Endothelial cell of umbilical vein (primary cell): ENCODE measurements around the gene EFEMP1. TPM values are rescaled to one million over a fixed set of nuclear protein-coding genes. Genes with fewer than 3 reads are reported as not detected.
A peak's percentile ranks its signal among the peaks of the same experiment; 100 is the strongest.

Source experiments
- BruUV-seq: library from RNA; stranded (reverse); fragments of 400-500 nt; replicated peaks from 2 replicates; lab custom pipeline; 2021; lab: Mats Ljungman, UMichigan
- CTCF ChIA-PET: fragments of 300-600, 350-600 bp; sonication (Branson Sonifier 250); formaldehyde crosslinking; loops from one replicate; lab custom pipeline; 2021; ENCODE audit warnings: antibody characterized with exemption, inconsistent platforms; lab: Charles Lee
- POLR2A ChIA-PET: fragments of 300-600, 350-600 bp; sonication (Branson Sonifier 250); formaldehyde crosslinking; loops from one replicate; lab custom pipeline; 2021; ENCODE audit warnings: antibody characterized with exemption, inconsistent platforms; lab: Charles Lee
- DNase-seq: peaks from one replicate; pipeline ENCODE4 v3.0.0-alpha.2; 2011; ENCODE audit warnings: low read depth, low spot score
- FAIRE-seq: peaks from 2 replicates; lab custom pipeline; 2011; peaks lifted over from hg19 to GRCh38; lab: Jason Lieb, UNC
- H2AFZ ChIP-seq: 2 replicates; pipeline ENCODE4 v1.6.0; 2012; ENCODE audit warnings: low read depth, low read length, control low read depth, inconsistent platforms
- H3K27ac ChIP-seq: 2 replicates; pipeline ENCODE4 v1.5.1; 2011; ENCODE audit warnings: low read depth, mild to moderate bottlenecking, control low read depth, low read length, moderate library complexity; ENCODE audit not compliant: insufficient read depth
- H3K27me3 ChIP-seq, 2 experiments: 2 replicates each; pipeline versions ENCODE4 v1.6.0 to v1.6.1; 2011; ENCODE audit warnings: low read length in 2 of 2, mixed read lengths in 1 of 2; ENCODE audit not compliant: control insufficient read depth in 2 of 2, insufficient read depth in 2 of 2
- H3K36me3 ChIP-seq, 2 experiments: 2 replicates in 1 of 2; 3 replicates in 1 of 2; pipeline ENCODE4 v1.5.1; 2011; ENCODE audit warnings: low read length in 2 of 2, mild to moderate bottlenecking in 1 of 2, moderate library complexity in 1 of 2; ENCODE audit not compliant: control insufficient read depth in 2 of 2, insufficient read depth in 2 of 2; ENCODE audit errors: extremely low read depth in 1 of 2
- H3K4me1 ChIP-seq: 3 replicates; pipeline ENCODE4 v1.5.1; 2011; ENCODE audit warnings: mild to moderate bottlenecking, low read length; ENCODE audit not compliant: control insufficient read depth, insufficient read depth; ENCODE audit errors: extremely low read depth
- H3K4me2 ChIP-seq: 2 replicates; pipeline ENCODE4 v1.6.1; 2011; ENCODE audit warnings: low read length, control low read depth, mixed read lengths; ENCODE audit not compliant: insufficient read depth
- H3K4me3 ChIP-seq, 3 experiments: fragments of 200-600 bp in 1 of 3; sonication (generic), shearing (Covaris generic) in 1 of 3; replicated peaks in 1 of 3; 2 replicates each; pipeline ENCODE4 v1.5.1; 2011 to 2016; ENCODE audit warnings: control low read depth in 3 of 3, low read length in 3 of 3, mild to moderate bottlenecking in 2 of 3, inconsistent platforms in 1 of 3, low read depth in 1 of 3, moderate library complexity in 1 of 3; ENCODE audit not compliant: insufficient read depth in 1 of 3
- H3K79me2 ChIP-seq: 2 replicates; pipeline ENCODE4 v1.6.0; 2012; ENCODE audit warnings: low read length, inconsistent platforms; ENCODE audit not compliant: control insufficient read depth, insufficient read depth
- H3K9ac ChIP-seq: replicated peaks from 2 replicates; pipeline ENCODE3; 2011; ENCODE audit warnings: low read length, control low read depth; ENCODE audit not compliant: insufficient read depth; ENCODE audit errors: extremely low read depth
- H3K9me1 ChIP-seq: replicated peaks from 3 replicates; pipeline ENCODE4 v1.6.0; 2011; ENCODE audit warnings: mild to moderate bottlenecking, low read length; ENCODE audit not compliant: control insufficient read depth, insufficient read depth; ENCODE audit errors: extremely low read depth
- H3K9me3 ChIP-seq: replicated peaks from 2 replicates; pipeline ENCODE4 v1.5.1; 2012; ENCODE audit warnings: low read length, inconsistent platforms; ENCODE audit not compliant: control insufficient read depth, insufficient read depth
- H4K20me1 ChIP-seq: replicated peaks from 2 replicates; pipeline ENCODE3; 2011; ENCODE audit warnings: mild to moderate bottlenecking, low read length; ENCODE audit not compliant: control insufficient read depth, insufficient read depth; ENCODE audit errors: extremely low read depth
- EZH2 ChIP-seq: IDR thresholded peaks from 2 replicates; pipeline ENCODE4 v1.6.1; 2012; ENCODE audit warnings: borderline replicate concordance, low read depth, mild to moderate bottlenecking, moderate library complexity, low read length, inconsistent platforms; ENCODE audit not compliant: severe bottlenecking
- FOS ChIP-seq: IDR thresholded peaks from 2 replicates; pipeline ENCODE4 v1.6.1; 2011; ENCODE audit warnings: mild to moderate bottlenecking, low read length, moderate library complexity, borderline replicate concordance; ENCODE audit not compliant: insufficient read depth
- MYC ChIP-seq: IDR thresholded peaks from one replicate; pipeline ENCODE4 v1.6.1; 2011; ENCODE audit warnings: mild to moderate bottlenecking, low read depth, low read length
- POLR2A ChIP-seq: IDR thresholded peaks from 2 replicates; pipeline ENCODE4 v1.6.1; 2012; ENCODE audit warnings: low read depth, mild to moderate bottlenecking, control low read depth, low read length
- POLR2AphosphoS5 ChIP-seq: IDR thresholded peaks from 2 replicates; pipeline ENCODE4 v1.6.1; 2012; ENCODE audit warnings: low read depth, mild to moderate bottlenecking, control low read depth, low read length, moderate library complexity; ENCODE audit not compliant: insufficient read depth
- dilution Hi-C: fragments of 300-500 bp; cut with MboI; formaldehyde crosslinking; loops from one replicate; pipeline ENCODE4 v1.15.0; 2019; ENCODE audit warnings: low sequenced_read_pairs; ENCODE audit not compliant: extremely low pct_ligation_motif_present
- intact Hi-C: fragments of 100-400 bp; cut with micrococcal nuclease; formaldehyde crosslinking; loops from one replicate; pipeline ENCODE4 v1.10.0; 2022
- polyA plus RNA-seq, 4 experiments: library from polyadenylated mRNA; depleted of rRNA in 3 of 4; stranded (reverse) in 3 of 4; unstranded in 1 of 4; fragments of >200 nt; gene quantifications; 2 replicates each; pipeline versions ENCODE4 v1.2.1 to v1.2.3, GENCODE V29; 2011 to 2012; ENCODE audit warnings: missing spikeins in 1 of 4
- total RNA-seq: library from RNA; stranded (reverse); gene quantifications from 2 replicates; pipeline ENCODE4 v1.2.3, GENCODE V29; 2021

Gene EFEMP1
- total and polyA plus RNA-seq, 2 donors (not counting 3 experiments of a cell fraction or from before 2014, with no cell fraction given): 2,981 to 11,813 TPM

GRCh38 chr2:55871637-55872036 lies 51.9 kb downstream of the EFEMP1 start:
- Histone ChIP-seq H3K79me2 (peaks cover 51% of the 10 kb centered on the region), H3K9me3 (no peaks in the 10 kb centered on the region), H3K9ac (no peak overlapping the region), H2AFZ (no peak overlapping the region), H3K9me1 (no peaks in the 10 kb centered on the region), H3K4me1 (peaks cover 66% of the 10 kb centered on the region), H3K27ac (peak overlapping the region; percentile 55), H3K36me3 (peaks cover 44 to 75% of the 10 kb centered on the region in 2 experiments), H4K20me1 (no peaks in the 10 kb centered on the region), H3K4me3 (no peak overlapping the region), H3K4me2 (no peak overlapping the region), H3K27me3 (no peaks in the 10 kb centered on the region)
- DNase-seq (no peak), FAIRE-seq (no peak)
- BruUV-seq: no TSS peak
- ChIA-PET CTCF (no interaction called here), POLR2A (interaction anchor here (0.6 kb wide), 1 partner anchor 8 kb away, joined by 3 read pairs; no protein-coding TSS in a partner anchor)
- dilution Hi-C loops (no loop called here), intact Hi-C loops (no loop called here)
- TF ChIP-seq EZH2 (no peak), POLR2AphosphoS5 (peak; percentile 14), MYC (no peak), FOS (no peak), POLR2A (peak; percentile 68)

GRCh38 chr2:55869637-55870325 lies 53.8 kb downstream of the EFEMP1 start:
- DNase-seq (no peak), FAIRE-seq (no peak)
- Histone ChIP-seq H3K36me3 (peaks cover 38 to 70% of the 10 kb centered on the region in 2 experiments), H3K9me1 (no peaks in the 10 kb centered on the region), H3K27ac (peak overlapping the region; percentile 24), H3K4me2 (no peak overlapping the region), H3K27me3 (no peaks in the 10 kb centered on the region), H4K20me1 (no peaks in the 10 kb centered on the region), H3K4me3 (no peak overlapping the region), H3K4me1 (peaks cover 67% of the 10 kb centered on the region), H3K9ac (no peak overlapping the region), H3K79me2 (peaks cover 38% of the 10 kb centered on the region), H3K9me3 (no peaks in the 10 kb centered on the region), H2AFZ (no peak overlapping the region)
- ChIA-PET POLR2A (no interaction called here), CTCF (interaction anchor here (0.9 to 1.0 kb wide), 2 partner anchors 54 to 98 kb away, joined by 3 read pairs; partner anchors contain the start of gene EFEMP1)
- TF ChIP-seq EZH2 (no peak), POLR2AphosphoS5 (peak; percentile 35)
- intact Hi-C loops: no loop called here
- no TSS peak for BruUV-seq
- dilution Hi-C loops: no loop called here
